ENCODE measurements around the gene TNFSF8.

DNA sequence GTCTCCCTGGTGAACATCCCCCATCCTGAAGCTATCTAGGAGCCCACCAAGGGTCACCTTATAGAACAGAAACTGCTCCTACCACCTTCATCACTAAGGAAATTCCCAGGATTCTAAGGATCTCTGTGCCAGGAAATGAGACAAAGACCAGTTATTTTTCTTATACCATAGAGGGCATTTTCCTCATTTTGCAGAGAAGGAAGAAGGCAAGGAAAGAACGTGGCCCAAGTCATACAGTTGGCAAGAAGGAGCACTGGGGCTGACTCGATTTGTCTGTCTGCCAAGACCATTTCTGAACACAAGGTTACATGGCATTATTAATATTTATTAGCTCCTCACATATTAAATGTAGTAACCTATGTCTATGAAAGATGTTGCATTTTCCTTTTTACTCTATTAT, 74.9 kb downstream of the TNFSF8 start:
- no peak for TF ChIP-seq POLR2A (IDR thresholded peaks at IDR 0.05; ENCODE audit: low read depth, low read length)
- no peak for TF ChIP-seq SPI1 (IDR thresholded peaks at IDR 0.05; ENCODE audit: low read depth, low read length)
- TF ChIP-seq POLR2AphosphoS5 (IDR thresholded peaks at IDR 0.05; ENCODE audit: low read depth, low read length) = no peak
- no peak for TF ChIP-seq TAF1 (IDR thresholded peaks at IDR 0.05; ENCODE audit: low read depth, low read length)

Measured in GM12891 (cell line).